ENCODE measurements around the gene INPP5K. TPM values are rescaled to one million over a fixed set of nuclear protein-coding genes. Genes with fewer than 3 reads are reported as not detected.

INPP5K gene
- total RNA-seq, 2 donors from 2014 or later, result 78.7 to 95.3 TPM

DNA sequence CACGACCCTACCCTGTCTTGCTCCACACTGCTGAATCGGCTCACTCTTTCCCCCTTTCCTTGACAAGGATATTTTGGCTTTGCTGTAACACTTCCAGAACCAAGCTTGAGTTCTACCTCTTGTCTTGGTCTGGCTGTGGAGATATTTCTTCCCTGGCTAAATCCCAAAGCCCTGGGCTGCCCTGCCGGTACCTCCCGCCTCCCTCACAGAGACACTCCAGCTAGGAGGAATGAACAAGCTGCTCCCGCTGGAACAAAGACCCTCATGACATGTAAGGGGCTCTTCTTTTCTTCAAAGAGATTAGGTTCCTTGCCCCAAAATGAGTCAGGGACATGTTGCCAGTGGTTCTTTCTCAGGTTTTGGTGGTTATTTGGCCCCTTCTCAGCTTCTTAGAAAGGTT is 10.8 kb downstream of the INPP5K start:
- ATAC-seq (ENCODE audit: insufficient number of reproducible peaks, low FRiP score, low read depth), result no peak
- no peak for DNase-seq (ENCODE audit: low spot score)
- peaks cover 42% of the 10 kb centered on the region for H3K36me3 ChIP-seq
- no peak for TF ChIP-seq CTCF (IDR thresholded peaks at IDR 0.05)
- H3K27me3 ChIP-seq (replicated peaks; ENCODE audit: insufficient read depth), result no peaks in the 10 kb centered on the region
- H3K9me3 ChIP-seq, result no peaks in the 10 kb centered on the region
- no peak overlapping the region for H3K4me3 ChIP-seq
- H3K27ac ChIP-seq, result no peak overlapping the region
- peaks cover 1 to 2% of the 10 kb centered on the region in 2 donors for H3K4me1 ChIP-seq (ENCODE audit: control insufficient read depth in 1 of 2, low read depth in 2 of 2)

DNA sequence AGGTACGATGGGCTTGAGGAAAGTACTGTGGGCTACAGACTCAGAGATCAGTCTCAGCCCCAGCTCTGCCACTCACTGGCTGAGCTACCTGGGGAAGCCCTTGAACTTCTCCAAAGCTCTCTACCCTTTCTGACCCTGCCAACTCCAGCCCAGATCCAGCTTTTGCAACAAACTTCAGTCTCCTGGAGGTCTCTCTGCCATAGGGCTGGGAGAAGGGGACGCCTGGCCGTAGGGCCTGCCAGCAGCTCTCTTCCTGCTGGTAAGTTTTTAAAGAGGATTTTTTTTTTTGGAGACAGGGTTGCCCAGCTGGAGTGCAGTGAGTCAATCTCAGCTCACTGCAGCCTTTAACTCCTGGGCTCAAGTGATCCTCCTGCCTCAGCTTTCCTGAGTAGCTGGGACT is 11.5 kb downstream of the INPP5K start:
- Histone ChIP-seq H3K9me3 (no peaks in the 10 kb centered on the region), H3K4me1 (ENCODE audit: control insufficient read depth in 1 of 2, low read depth in 2 of 2) (no peaks in the 10 kb centered on the region), H3K27ac (no peak overlapping the region), H3K27me3 (replicated peaks; ENCODE audit: insufficient read depth) (no peaks in the 10 kb centered on the region), H3K4me3 (no peak overlapping the region), H3K36me3 (peaks cover 41% of the 10 kb centered on the region)
- no peak for ATAC-seq (ENCODE audit: insufficient number of reproducible peaks, low FRiP score, low read depth)
- no peak for TF ChIP-seq CTCF (IDR thresholded peaks at IDR 0.05)
- no peak for DNase-seq (ENCODE audit: low spot score)

- Histone ChIP-seq H3K27me3 (replicated peaks; ENCODE audit: insufficient read depth) (no peaks in the 10 kb centered on the region), H3K4me3 (no peak overlapping the region), H3K9me3 (no peaks in the 10 kb centered on the region), H3K27ac (no peak overlapping the region), H3K36me3 (peaks cover 32% of the 10 kb centered on the region), H3K4me1 (ENCODE audit: control insufficient read depth in 1 of 2, low read depth in 2 of 2) (no peaks in the 10 kb centered on the region)
- TF ChIP-seq CTCF (IDR thresholded peaks at IDR 0.05), result no peak
- DNase-seq (ENCODE audit: low spot score) (no peak), ATAC-seq (ENCODE audit: insufficient number of reproducible peaks, low FRiP score, low read depth) (no peak)
These were observed 12.7 kb downstream of the INPP5K start for GRCh38 chr17:1503699-1504098.

GRCh38 chr17:1498869-1499268 is 17.5 kb downstream of the INPP5K start:
- Histone ChIP-seq H3K9me3 (no peaks in the 10 kb centered on the region), H3K27ac (no peak overlapping the region), H3K27me3 (replicated peaks; ENCODE audit: insufficient read depth) (no peaks in the 10 kb centered on the region), H3K4me3 (no peak overlapping the region), H3K36me3 (peaks cover 27% of the 10 kb centered on the region), H3K4me1 (ENCODE audit: control insufficient read depth in 1 of 2, low read depth in 2 of 2) (peaks cover 16 to 25% of the 10 kb centered on the region in 2 donors)
- no peak for ATAC-seq (ENCODE audit: insufficient number of reproducible peaks, low FRiP score, low read depth)
- DNase-seq (ENCODE audit: low spot score), result no peak
- no peak for TF ChIP-seq CTCF (IDR thresholded peaks at IDR 0.05)

- H3K36me3 ChIP-seq, result peaks cover 26% of the 10 kb centered on the region
These were observed 18.2 kb downstream of the INPP5K start for GRCh38 chr17:1498233-1498632.

More at GRCh38 chr17:1498233-1498632, 18.2 kb downstream of the INPP5K start:
- Histone ChIP-seq H3K4me1 (ENCODE audit: control insufficient read depth in 1 of 2, low read depth in 2 of 2) (peaks cover 21 to 31% of the 10 kb centered on the region in 2 donors), H3K4me3 (no peak overlapping the region), H3K9me3 (no peaks in the 10 kb centered on the region), H3K27ac (no peak overlapping the region), H3K27me3 (replicated peaks; ENCODE audit: insufficient read depth) (no peaks in the 10 kb centered on the region)
- no peak for TF ChIP-seq CTCF (IDR thresholded peaks at IDR 0.05)
- DNase-seq (ENCODE audit: low spot score) (no peak), ATAC-seq (ENCODE audit: insufficient number of reproducible peaks, low FRiP score, low read depth) (no peak)
